ENCODE results near the gene FBN2.

GRCh38 chr5:128263357-128263756 lies 274.7 kb downstream of the FBN2 start:
- TF ChIP-seq CTCF (conservative IDR thresholded peaks at IDR 0.05; ENCODE audit: low read length): no peak
- no peak for TF ChIP-seq EZH2phosphoT487 (IDR thresholded peaks at IDR 0.05; ENCODE audit: borderline replicate concordance)

Data from Loucy (cell line).